PC-9 (cell line): Measurements from ENCODE around the gene ADGRL1. TPM values are rescaled to one million over a fixed set of nuclear protein-coding genes. Genes with fewer than 3 reads are reported as not detected.

Experiments used
- BruUV-seq: library from RNA; stranded (reverse); fragments of 400-500 nt; replicated peaks from 2 replicates; lab custom pipeline; 2021; lab: Mats Ljungman, UMichigan
- CTCF ChIA-PET: fragments of 300-600 bp; sonication (Branson Sonifier 250); formaldehyde crosslinking; loops from one replicate; lab custom pipeline; 2022; ENCODE audit warnings: antibody characterized with exemption; lab: Charles Lee
- POLR2A ChIA-PET: fragments of 300-600 bp; sonication (Branson Sonifier 250); formaldehyde crosslinking; loops from one replicate; lab custom pipeline; 2022; ENCODE audit warnings: antibody characterized with exemption; ENCODE audit not compliant: unreplicated experiment; lab: Charles Lee
- DNase-seq, 2 experiments: peaks; one replicate each; pipeline versions ENCODE4 v3.0.0 to v3.0.0-alpha.2; 2015 to 2022; ENCODE audit warnings: mixed read lengths in 1 of 2
- H2AFZ ChIP-seq: fragments of 200-600 bp; sonication (generic); 2 replicates; pipeline ENCODE4 v1.8.1; 2017; ENCODE audit warnings: antibody characterized with exemption
- H3F3A ChIP-seq: fragments of 200-600 bp; sonication (generic); 2 replicates; pipeline ENCODE4 v1.8.1; 2017; ENCODE audit warnings: antibody characterized with exemption, mild to moderate bottlenecking, low read depth; ENCODE audit not compliant: insufficient read depth
- H3K27ac ChIP-seq: fragments of 200-600 bp; sonication (generic); 2 replicates; pipeline ENCODE4 v1.6.1; 2016; ENCODE audit warnings: mixed run types
- H3K27me3 ChIP-seq: fragments of 200-600 bp; sonication (generic); 2 replicates; pipeline ENCODE4 v1.6.1; 2016; ENCODE audit warnings: low read depth, mixed run types; ENCODE audit not compliant: insufficient read depth
- H3K36me3 ChIP-seq: fragments of 200-600 bp; sonication (generic); 2 replicates; pipeline ENCODE4 v1.6.1; 2016; ENCODE audit warnings: low read depth, mixed run types
- H3K4me1 ChIP-seq: fragments of 200-600 bp; sonication (generic); replicated peaks from 2 replicates; pipeline ENCODE4 v1.6.1; 2016; ENCODE audit warnings: mixed run types; ENCODE audit not compliant: insufficient read depth
- H3K4me2 ChIP-seq: fragments of 200-600 bp; sonication (generic); 2 replicates; pipeline ENCODE4 v1.6.1; 2017; ENCODE audit warnings: mixed run types
- H3K4me3 ChIP-seq: fragments of 200-600 bp; sonication (generic); 2 replicates; pipeline ENCODE4 v1.6.1; 2016; ENCODE audit warnings: mixed run types
- H3K79me2 ChIP-seq: fragments of 200-600 bp; sonication (generic); 2 replicates; pipeline ENCODE4 v1.6.1; 2017; ENCODE audit warnings: low read depth, mixed run types
- H3K9me2 ChIP-seq: fragments of 200-600 bp; sonication (generic); 2 replicates; pipeline ENCODE4 v1.8.1; 2017; ENCODE audit warnings: mild to moderate bottlenecking; ENCODE audit not compliant: insufficient read depth
- H3K9me3 ChIP-seq: fragments of 200-600 bp; sonication (generic); 2 replicates; pipeline ENCODE4 v1.8.1; 2016; ENCODE audit warnings: low read depth; ENCODE audit not compliant: insufficient read depth
- H4K20me1 ChIP-seq: fragments of 200-600 bp; sonication (generic); 2 replicates; pipeline ENCODE4 v1.8.1; 2017; ENCODE audit not compliant: insufficient read depth
- EZH2 ChIP-seq: fragments of 200-600 bp; sonication (generic); IDR thresholded peaks from 2 replicates; pipeline ENCODE4 v1.8.0; 2017; ENCODE audit warnings: antibody characterized with exemption, low read depth
- intact Hi-C: fragments of 100-400 bp; cut with micrococcal nuclease; formaldehyde crosslinking; loops from one replicate; pipeline ENCODE4 v1.10.0; 2022; ENCODE audit not compliant: unreplicated experiment
- total RNA-seq: library from RNA; stranded (reverse); gene quantifications from 2 replicates; pipeline ENCODE4 v1.2.3, GENCODE V29; 2021
- TF ChIP-seq, protein P1 (sequence below): fragments of 200-600 bp; sonication (generic); conservative IDR thresholded peaks from 2 replicates; pipeline ENCODE4 v1.6.1; 2017; ENCODE audit warnings: mixed run types, antibody characterized with exemption, mild to moderate bottlenecking, moderate library complexity

The ADGRL1 gene
- total RNA-seq, 1 experiment from 2014 or later: 31.5 TPM

DNA sequence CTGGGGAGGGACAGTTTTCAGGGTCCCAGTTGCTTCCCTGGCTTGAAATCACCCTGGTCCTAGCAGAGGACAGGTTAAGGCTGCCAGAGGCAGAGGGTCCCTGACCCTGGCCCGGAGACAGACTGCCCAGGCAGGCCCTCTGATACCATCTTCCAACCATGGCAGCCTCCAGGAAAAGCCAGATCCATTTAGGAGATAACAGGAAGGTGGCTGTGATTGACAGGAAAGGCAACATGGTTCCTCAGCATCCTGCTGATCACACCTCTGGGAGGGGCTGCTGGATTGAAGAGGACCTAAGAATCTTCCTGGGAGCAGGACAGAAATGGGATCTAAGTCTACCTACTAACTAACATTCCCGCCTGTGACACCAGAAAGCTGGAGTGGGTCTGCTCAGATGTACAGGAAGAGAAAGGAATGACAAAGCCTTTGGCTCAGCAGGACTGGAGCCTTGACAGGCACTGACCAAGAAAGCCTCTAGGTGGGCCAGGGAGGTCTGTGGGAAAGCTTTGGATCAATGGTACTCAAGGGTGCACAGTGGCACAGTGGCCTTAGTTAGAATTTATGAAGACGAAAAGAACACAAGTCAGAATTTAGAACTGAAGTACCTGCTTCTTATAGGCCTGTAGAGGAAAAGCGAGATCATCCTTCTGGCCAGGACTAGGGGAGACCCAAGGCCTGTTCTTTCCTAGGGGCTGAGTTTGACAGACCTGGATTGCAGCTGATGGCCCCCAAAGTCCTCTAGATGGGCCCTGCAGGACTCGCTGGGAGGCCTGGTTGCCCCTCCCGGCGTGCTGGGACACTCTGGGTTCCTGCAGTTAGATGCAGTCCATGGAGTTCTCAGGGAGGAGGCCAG, 86.1 kb downstream of the ADGRL1 start:
- Histone ChIP-seq H3K27me3 (no peaks in the 10 kb centered on the region), H3K4me2 (no peak overlapping the region), H2AFZ (no peak overlapping the region), H3K9me3 (no peaks in the 10 kb centered on the region), H4K20me1 (no peaks in the 10 kb centered on the region), H3K36me3 (no peaks in the 10 kb centered on the region), H3K9me2 (no peaks in the 10 kb centered on the region), H3K79me2 (peaks cover 16% of the 10 kb centered on the region), H3K27ac (0 out of 2 replicates have a peak overlapping the region, but pooled peaks have one; percentile 65), H3K4me3 (no peak overlapping the region), H3K4me1 (peaks cover 21% of the 10 kb centered on the region), H3F3A (peaks cover 47% of the 10 kb centered on the region)
- intact Hi-C loops: loop anchor here (5.0 kb wide), 1 partner anchor 38 kb away; no protein-coding TSS in a partner anchor
- BruUV-seq: TSS peak; percentile 1
- no peak for DNase-seq
- CTCF ChIA-PET: no interaction called here
- TF ChIP-seq EZH2: no peak
- TF ChIP-seq, protein P1, sequence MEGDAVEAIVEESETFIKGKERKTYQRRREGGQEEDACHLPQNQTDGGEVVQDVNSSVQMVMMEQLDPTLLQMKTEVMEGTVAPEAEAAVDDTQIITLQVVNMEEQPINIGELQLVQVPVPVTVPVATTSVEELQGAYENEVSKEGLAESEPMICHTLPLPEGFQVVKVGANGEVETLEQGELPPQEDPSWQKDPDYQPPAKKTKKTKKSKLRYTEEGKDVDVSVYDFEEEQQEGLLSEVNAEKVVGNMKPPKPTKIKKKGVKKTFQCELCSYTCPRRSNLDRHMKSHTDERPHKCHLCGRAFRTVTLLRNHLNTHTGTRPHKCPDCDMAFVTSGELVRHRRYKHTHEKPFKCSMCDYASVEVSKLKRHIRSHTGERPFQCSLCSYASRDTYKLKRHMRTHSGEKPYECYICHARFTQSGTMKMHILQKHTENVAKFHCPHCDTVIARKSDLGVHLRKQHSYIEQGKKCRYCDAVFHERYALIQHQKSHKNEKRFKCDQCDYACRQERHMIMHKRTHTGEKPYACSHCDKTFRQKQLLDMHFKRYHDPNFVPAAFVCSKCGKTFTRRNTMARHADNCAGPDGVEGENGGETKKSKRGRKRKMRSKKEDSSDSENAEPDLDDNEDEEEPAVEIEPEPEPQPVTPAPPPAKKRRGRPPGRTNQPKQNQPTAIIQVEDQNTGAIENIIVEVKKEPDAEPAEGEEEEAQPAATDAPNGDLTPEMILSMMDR: no peak
- POLR2A ChIA-PET: no interaction called here

DNA sequence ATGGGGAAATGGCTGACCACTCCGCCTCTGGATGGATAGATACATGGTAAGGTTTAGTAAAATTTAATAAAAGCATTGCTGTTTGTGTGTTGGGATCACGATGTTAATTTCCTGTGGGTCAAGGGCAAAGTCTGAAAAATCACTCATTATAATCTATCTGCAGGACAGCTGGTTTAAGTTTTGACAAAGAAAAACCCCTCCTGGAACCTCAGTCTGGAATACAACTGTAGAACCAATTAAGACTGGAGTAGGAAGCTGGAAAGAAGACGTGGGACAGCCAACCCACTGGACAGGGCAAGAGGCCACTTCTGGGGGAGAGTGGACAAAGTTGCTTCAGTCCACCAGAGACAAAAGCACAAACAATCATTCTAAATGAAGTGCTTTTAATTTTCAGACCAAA, 86.8 kb downstream of the ADGRL1 start:
- BruUV-seq: no TSS peak
- H3K79me2 ChIP-seq: peaks cover 16% of the 10 kb centered on the region
- no peaks in the 10 kb centered on the region for H3K9me2 ChIP-seq
- no peak for DNase-seq
- H3K27ac ChIP-seq: peak overlapping the region; percentile 65
- TF ChIP-seq, protein P1: no peak
- no peak for TF ChIP-seq EZH2
- H3K4me2 ChIP-seq: peak overlapping the region; percentile 79
- H3F3A ChIP-seq: peaks cover 46% of the 10 kb centered on the region
- H3K36me3 ChIP-seq: no peaks in the 10 kb centered on the region
- CTCF ChIA-PET: no interaction called here
- no peaks in the 10 kb centered on the region for H4K20me1 ChIP-seq
- no peaks in the 10 kb centered on the region for H3K9me3 ChIP-seq
- H3K4me1 ChIP-seq: peaks cover 21% of the 10 kb centered on the region
- no peak overlapping the region for H2AFZ ChIP-seq
- intact Hi-C loops: loop anchor here (5.0 kb wide), 1 partner anchor 37 kb away; no protein-coding TSS in a partner anchor
- no peaks in the 10 kb centered on the region for H3K27me3 ChIP-seq
- POLR2A ChIA-PET: no interaction called here
- peak overlapping the region; percentile 75; the same call in 1 of the 2 replicates for H3K4me3 ChIP-seq

DNA sequence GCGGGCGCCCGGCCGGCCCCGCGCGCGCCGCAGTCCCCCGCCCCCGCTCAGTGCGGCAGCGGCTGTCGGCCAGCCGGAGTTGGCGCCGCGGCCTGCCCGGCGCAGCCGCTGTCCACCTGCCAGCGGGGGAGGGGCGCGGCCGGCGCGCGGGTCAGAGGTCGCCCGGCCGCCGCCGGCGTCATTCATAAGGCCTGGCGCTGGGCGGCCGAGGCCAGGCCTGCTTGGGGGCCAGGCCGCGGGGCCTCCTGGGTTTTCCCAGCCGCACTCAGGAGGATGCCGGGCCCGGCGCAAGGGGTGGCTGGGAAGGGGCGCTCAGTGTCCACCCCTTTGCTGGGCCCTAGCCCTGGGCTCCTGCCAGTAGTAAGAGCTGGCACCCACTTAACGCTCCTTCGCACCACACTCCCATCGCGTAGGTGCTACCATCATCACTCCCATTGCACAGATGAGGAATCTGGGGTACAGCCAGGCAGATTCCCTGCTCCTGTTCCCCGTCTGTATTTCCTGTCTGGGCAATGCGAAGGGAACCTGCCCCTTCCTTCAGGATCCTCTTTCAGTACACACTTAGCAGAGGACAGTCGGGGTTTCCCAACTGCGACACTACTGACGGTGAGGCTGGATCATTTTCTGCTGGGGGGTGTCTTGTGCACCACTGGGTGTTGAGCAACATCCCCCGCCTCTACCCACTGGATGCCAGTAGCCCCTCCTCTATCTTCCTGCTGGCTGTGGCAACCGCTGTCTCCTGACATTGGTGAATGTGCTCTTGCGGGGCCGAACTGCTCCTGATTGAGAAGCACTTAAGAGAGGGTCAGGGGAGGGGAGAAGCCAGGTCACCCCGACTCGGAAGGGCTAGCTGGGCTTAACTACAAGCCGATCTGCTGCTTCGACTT, 87.6 kb downstream of the ADGRL1 start:
- intact Hi-C loops: loop anchor here (5.0 kb wide), 1 partner anchor 36 kb away; no protein-coding TSS in a partner anchor
- peak overlapping the region; percentile 65 for H3K27ac ChIP-seq
- peaks cover 46% of the 10 kb centered on the region for H3F3A ChIP-seq
- TF ChIP-seq, protein P1: no peak
- no peak for TF ChIP-seq EZH2
- BruUV-seq: TSS peak; percentile 86
- H2AFZ ChIP-seq: peak overlapping the region; percentile 87
- H4K20me1 ChIP-seq: no peaks in the 10 kb centered on the region
- ChIA-PET POLR2A (no interaction called here), CTCF (no interaction called here)
- no peak for DNase-seq
- H3K36me3 ChIP-seq: no peaks in the 10 kb centered on the region
- no peaks in the 10 kb centered on the region for H3K9me2 ChIP-seq
- H3K4me2 ChIP-seq: peak overlapping the region; percentile 79
- H3K9me3 ChIP-seq: no peaks in the 10 kb centered on the region
- H3K4me3 ChIP-seq: peak overlapping the region; percentile 75
- peaks cover 16% of the 10 kb centered on the region for H3K79me2 ChIP-seq
- peaks cover 21% of the 10 kb centered on the region for H3K4me1 ChIP-seq
- no peaks in the 10 kb centered on the region for H3K27me3 ChIP-seq
